ENCODE results near the gene IGLON5.

Gene IGLON5

GRCh38 chr19:51294211-51294976, 17.1 kb upstream of the IGLON5 start:
- Histone ChIP-seq H3K4me3 (ENCODE audit: low read length) (no peak overlapping the region), H3K9ac (ENCODE audit: low read length) (no peak overlapping the region), H3K4me1 (ENCODE audit: control insufficient read depth, low read depth, low read length) (peaks cover 39% of the 10 kb centered on the region), H3K27ac (ENCODE audit: low read length) (no peak overlapping the region), H3K36me3 (ENCODE audit: control insufficient read depth, low read depth, low read length) (no peaks in the 10 kb centered on the region), H3K27me3 (ENCODE audit: control insufficient read depth, insufficient read depth, low read length) (no peaks in the 10 kb centered on the region), H3K9me3 (ENCODE audit: control insufficient read depth, low read depth, low read length) (no peaks in the 10 kb centered on the region)

- Histone ChIP-seq H3K4me3 (ENCODE audit: low read length) (no peak overlapping the region), H3K27me3 (ENCODE audit: control insufficient read depth, insufficient read depth, low read length) (no peaks in the 10 kb centered on the region), H3K4me1 (ENCODE audit: control insufficient read depth, low read depth, low read length) (peaks cover 39% of the 10 kb centered on the region), H3K27ac (ENCODE audit: low read length) (no peak overlapping the region), H3K9me3 (ENCODE audit: control insufficient read depth, low read depth, low read length) (no peaks in the 10 kb centered on the region), H3K9ac (ENCODE audit: low read length) (no peak overlapping the region), H3K36me3 (ENCODE audit: control insufficient read depth, low read depth, low read length) (no peaks in the 10 kb centered on the region)
Observed at GRCh38 chr19:51294977-51295375, 16.5 kb upstream of the IGLON5 start.

GRCh38 chr19:51295382-51296126, 15.9 kb upstream of the IGLON5 start:
- H3K9me3 ChIP-seq (ENCODE audit: control insufficient read depth, low read depth, low read length) = no peaks in the 10 kb centered on the region
- no peaks in the 10 kb centered on the region for H3K27me3 ChIP-seq (ENCODE audit: control insufficient read depth, insufficient read depth, low read length)
- no peaks in the 10 kb centered on the region for H3K36me3 ChIP-seq (ENCODE audit: control insufficient read depth, low read depth, low read length)
- H3K4me1 ChIP-seq (ENCODE audit: control insufficient read depth, low read depth, low read length) = peaks cover 39% of the 10 kb centered on the region
- no peak overlapping the region for H3K4me3 ChIP-seq (ENCODE audit: low read length)
- no peak overlapping the region for H3K27ac ChIP-seq (ENCODE audit: low read length)
- no peak overlapping the region for H3K9ac ChIP-seq (ENCODE audit: low read length)

- H3K27ac ChIP-seq (ENCODE audit: low read length) = no peak overlapping the region
- H3K36me3 ChIP-seq (ENCODE audit: control insufficient read depth, low read depth, low read length) = no peaks in the 10 kb centered on the region
- no peaks in the 10 kb centered on the region for H3K9me3 ChIP-seq (ENCODE audit: control insufficient read depth, low read depth, low read length)
- no peak overlapping the region for H3K4me3 ChIP-seq (ENCODE audit: low read length)
- peaks cover 39% of the 10 kb centered on the region for H3K4me1 ChIP-seq (ENCODE audit: control insufficient read depth, low read depth, low read length)
- no peaks in the 10 kb centered on the region for H3K27me3 ChIP-seq (ENCODE audit: control insufficient read depth, insufficient read depth, low read length)
- no peak overlapping the region for H3K9ac ChIP-seq (ENCODE audit: low read length)
Observed at GRCh38 chr19:51296336-51297093, 14.9 kb upstream of the IGLON5 start.

- H3K27me3 ChIP-seq (ENCODE audit: control insufficient read depth, insufficient read depth, low read length) = no peaks in the 10 kb centered on the region
- no peak overlapping the region for H3K4me3 ChIP-seq (ENCODE audit: low read length)
Observed at GRCh38 chr19:51297406-51297805, 14.0 kb upstream of the IGLON5 start.

GRCh38 chr19:51301266-51301665, 10.2 kb upstream of the IGLON5 start:
- no peaks in the 10 kb centered on the region for H3K27me3 ChIP-seq (ENCODE audit: control insufficient read depth, insufficient read depth, low read length)
- H3K9me3 ChIP-seq (ENCODE audit: control insufficient read depth, low read depth, low read length) = no peaks in the 10 kb centered on the region
- no peak overlapping the region for H3K4me3 ChIP-seq (ENCODE audit: low read length)
- no peaks in the 10 kb centered on the region for H3K4me1 ChIP-seq (ENCODE audit: control insufficient read depth, low read depth, low read length)
- H3K36me3 ChIP-seq (ENCODE audit: control insufficient read depth, low read depth, low read length) = no peaks in the 10 kb centered on the region
- no peak overlapping the region for H3K27ac ChIP-seq (ENCODE audit: low read length)
- no peak overlapping the region for H3K9ac ChIP-seq (ENCODE audit: low read length)

More at GRCh38 chr19:51297406-51297805, 14.0 kb upstream of the IGLON5 start:
- no peak overlapping the region for H3K9ac ChIP-seq (ENCODE audit: low read length)
- no peaks in the 10 kb centered on the region for H3K36me3 ChIP-seq (ENCODE audit: control insufficient read depth, low read depth, low read length)
- H3K4me1 ChIP-seq (ENCODE audit: control insufficient read depth, low read depth, low read length) = peaks cover 36% of the 10 kb centered on the region
- no peaks in the 10 kb centered on the region for H3K9me3 ChIP-seq (ENCODE audit: control insufficient read depth, low read depth, low read length)
- no peak overlapping the region for H3K27ac ChIP-seq (ENCODE audit: low read length)

GRCh38 chr19:51305479-51305878, 6.0 kb upstream of the IGLON5 start:
- no peak overlapping the region for H3K4me3 ChIP-seq (ENCODE audit: low read length)
- no peak overlapping the region for H3K9ac ChIP-seq (ENCODE audit: low read length)
- peaks cover 9% of the 10 kb centered on the region for H3K9me3 ChIP-seq (ENCODE audit: control insufficient read depth, low read depth, low read length)
- H3K36me3 ChIP-seq (ENCODE audit: control insufficient read depth, low read depth, low read length) = no peaks in the 10 kb centered on the region
- peaks cover 4% of the 10 kb centered on the region for H3K4me1 ChIP-seq (ENCODE audit: control insufficient read depth, low read depth, low read length)
- H3K27me3 ChIP-seq (ENCODE audit: control insufficient read depth, insufficient read depth, low read length) = no peaks in the 10 kb centered on the region
- no peak overlapping the region for H3K27ac ChIP-seq (ENCODE audit: low read length)

- Histone ChIP-seq H3K27me3 (ENCODE audit: control insufficient read depth, insufficient read depth, low read length) (no peaks in the 10 kb centered on the region), H3K4me1 (ENCODE audit: control insufficient read depth, low read depth, low read length) (peaks cover 7% of the 10 kb centered on the region), H3K9me3 (ENCODE audit: control insufficient read depth, low read depth, low read length) (no peaks in the 10 kb centered on the region), H3K36me3 (ENCODE audit: control insufficient read depth, low read depth, low read length) (no peaks in the 10 kb centered on the region), H3K4me3 (ENCODE audit: low read length) (no peak overlapping the region), H3K27ac (ENCODE audit: low read length) (no peak overlapping the region), H3K9ac (ENCODE audit: low read length) (no peak overlapping the region)
Observed at GRCh38 chr19:51316688-51317087, 5.2 kb downstream of the IGLON5 start.

GRCh38 chr19:51317376-51317775, 5.9 kb downstream of the IGLON5 start:
- Histone ChIP-seq H3K36me3 (ENCODE audit: control insufficient read depth, low read depth, low read length) (no peaks in the 10 kb centered on the region), H3K4me3 (ENCODE audit: low read length) (no peak overlapping the region), H3K9ac (ENCODE audit: low read length) (no peak overlapping the region), H3K27ac (ENCODE audit: low read length) (no peak overlapping the region), H3K27me3 (ENCODE audit: control insufficient read depth, insufficient read depth, low read length) (no peaks in the 10 kb centered on the region), H3K4me1 (ENCODE audit: control insufficient read depth, low read depth, low read length) (peaks cover 7% of the 10 kb centered on the region), H3K9me3 (ENCODE audit: control insufficient read depth, low read depth, low read length) (no peaks in the 10 kb centered on the region)

GRCh38 chr19:51317968-51318367, 6.5 kb downstream of the IGLON5 start:
- Histone ChIP-seq H3K9ac (ENCODE audit: low read length) (no peak overlapping the region), H3K27ac (ENCODE audit: low read length) (no peak overlapping the region), H3K27me3 (ENCODE audit: control insufficient read depth, insufficient read depth, low read length) (no peaks in the 10 kb centered on the region), H3K4me1 (ENCODE audit: control insufficient read depth, low read depth, low read length) (peaks cover 4% of the 10 kb centered on the region), H3K4me3 (ENCODE audit: low read length) (no peak overlapping the region), H3K9me3 (ENCODE audit: control insufficient read depth, low read depth, low read length) (no peaks in the 10 kb centered on the region), H3K36me3 (ENCODE audit: control insufficient read depth, low read depth, low read length) (no peaks in the 10 kb centered on the region)
